Measurements from ENCODE around the gene RNASEH2C. TPM values are rescaled to one million over a fixed set of nuclear protein-coding genes. Genes with fewer than 3 reads are reported as not detected.
A peak's percentile ranks its signal among the peaks of the same experiment; 100 is the strongest.
"Not testable (repeated sequence)": the region's sequence is repeated elsewhere in the genome, so short reads cannot be mapped to it uniquely, and the experiment has no call there.

Gene RNASEH2C
- total RNA-seq, 2 experiments from 2014 or later = 74.9 to 86.3 TPM

DNA sequence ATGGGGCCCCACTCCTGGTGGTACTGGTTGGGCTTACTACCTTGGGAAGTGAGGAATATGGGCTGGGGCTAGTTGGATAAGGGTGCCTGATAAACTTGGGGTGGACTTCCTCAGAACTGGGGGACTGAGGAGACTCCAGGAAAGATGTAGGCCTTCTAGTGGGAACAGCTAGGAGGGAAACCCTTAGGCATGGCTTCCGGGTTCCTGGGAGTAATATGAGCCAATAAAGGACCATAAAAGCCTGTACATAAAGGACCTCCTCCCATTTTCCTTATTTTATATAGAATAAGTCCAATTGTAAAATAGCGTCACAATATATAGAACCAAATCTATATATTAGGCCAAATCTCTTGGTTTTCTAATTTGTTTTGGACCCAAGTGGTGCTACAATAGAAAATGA is 18.4 kb upstream of the RNASEH2C start:
- H3K36me3 Mint-ChIP-seq (ENCODE audit: low read depth) = no peaks in the 10 kb centered on the region
- no peaks in the 10 kb centered on the region for H3K4me1 Mint-ChIP-seq
- no peak overlapping the region for H3K4me3 Mint-ChIP-seq
- H3K27me3 Mint-ChIP-seq = peaks cover 32% of the 10 kb centered on the region
- POLR2A ChIA-PET = no interaction called here
- no peak for DNase-seq
- CTCF ChIA-PET = no interaction called here
- peaks cover 9% of the 10 kb centered on the region for H3K9me3 Mint-ChIP-seq
- H3K27ac Mint-ChIP-seq = no peak overlapping the region

GRCh38 chr11:65736810-65737209 is 16.2 kb upstream of the RNASEH2C start:
- H3K9me3 Mint-ChIP-seq = peaks cover 9% of the 10 kb centered on the region

DNA sequence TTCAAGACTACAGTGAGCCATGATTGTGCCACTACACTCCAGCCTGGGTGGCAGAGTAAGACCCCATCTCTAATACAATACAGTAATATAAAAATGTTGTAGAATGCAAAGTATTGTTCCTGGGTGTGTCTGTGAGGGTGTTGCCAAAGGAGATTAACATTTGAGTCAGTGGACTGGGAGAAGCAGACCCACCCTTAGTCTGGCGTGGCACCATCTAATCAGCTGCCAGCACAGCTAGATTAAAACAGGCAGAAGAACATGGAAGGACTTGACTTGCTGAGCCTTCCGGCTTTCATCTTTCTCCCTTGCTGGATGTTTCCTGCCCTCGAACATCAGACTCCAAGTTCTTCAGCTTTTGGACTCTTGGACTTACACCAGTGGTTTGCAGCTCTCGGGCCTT is 14.5 kb upstream of the RNASEH2C start:
- H3K4me1 Mint-ChIP-seq; H3K36me3 Mint-ChIP-seq (ENCODE audit: low read depth); H3K4me3 Mint-ChIP-seq; H3K9me3 Mint-ChIP-seq; H3K27ac Mint-ChIP-seq; POLR2A ChIA-PET; DNase-seq: not testable (repeated sequence)
- CTCF ChIA-PET = interaction anchor here (0.6 kb wide), 1 partner anchor 254 kb away, joined by 6 read pairs; no protein-coding TSS in a partner anchor
- peaks cover 45% of the 10 kb centered on the region for H3K27me3 Mint-ChIP-seq

More at GRCh38 chr11:65736810-65737209, 16.2 kb upstream of the RNASEH2C start:
- Mint-ChIP-seq H3K4me1 (no peaks in the 10 kb centered on the region), H3K4me3 (no peak overlapping the region), H3K27me3 (peaks cover 44% of the 10 kb centered on the region), H3K36me3 (ENCODE audit: low read depth) (no peaks in the 10 kb centered on the region), H3K27ac (no peak overlapping the region)
- POLR2A ChIA-PET = no interaction called here
- CTCF ChIA-PET = interaction anchor here (0.5 to 1.4 kb wide), 2 partner anchors 25 to 28 kb away, joined by 3 read pairs; partner anchors contain the start of gene KAT5
- DNase-seq = no peak

DNA sequence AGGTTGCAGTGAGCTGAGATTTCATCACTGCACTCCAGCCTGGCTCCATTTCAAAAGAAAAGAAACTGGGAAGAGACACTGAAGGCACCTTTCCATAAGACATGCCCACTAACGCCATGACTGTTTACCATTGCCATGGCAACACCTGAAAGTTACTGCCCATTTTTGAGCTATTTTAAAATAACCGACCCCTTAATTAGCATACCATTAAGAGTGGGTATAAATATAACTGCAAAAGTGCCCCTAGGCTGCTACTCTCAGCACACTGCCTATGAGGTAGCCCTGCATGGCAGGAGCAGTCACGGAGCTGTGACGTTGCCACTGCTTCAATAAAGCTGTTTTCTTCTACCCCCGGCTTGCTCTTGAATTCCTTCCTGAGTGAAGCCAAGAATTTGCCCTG is 9.9 kb upstream of the RNASEH2C start:
- no peaks in the 10 kb centered on the region for H3K36me3 Mint-ChIP-seq (ENCODE audit: low read depth)
- no peaks in the 10 kb centered on the region for H3K9me3 Mint-ChIP-seq
- H3K27ac Mint-ChIP-seq = no peak overlapping the region
- POLR2A ChIA-PET = no interaction called here
- H3K27me3 Mint-ChIP-seq = peaks cover 21% of the 10 kb centered on the region
- no peak overlapping the region for H3K4me3 Mint-ChIP-seq
- CTCF ChIA-PET = no interaction called here
- no peaks in the 10 kb centered on the region for H3K4me1 Mint-ChIP-seq
- DNase-seq = no peak

DNA sequence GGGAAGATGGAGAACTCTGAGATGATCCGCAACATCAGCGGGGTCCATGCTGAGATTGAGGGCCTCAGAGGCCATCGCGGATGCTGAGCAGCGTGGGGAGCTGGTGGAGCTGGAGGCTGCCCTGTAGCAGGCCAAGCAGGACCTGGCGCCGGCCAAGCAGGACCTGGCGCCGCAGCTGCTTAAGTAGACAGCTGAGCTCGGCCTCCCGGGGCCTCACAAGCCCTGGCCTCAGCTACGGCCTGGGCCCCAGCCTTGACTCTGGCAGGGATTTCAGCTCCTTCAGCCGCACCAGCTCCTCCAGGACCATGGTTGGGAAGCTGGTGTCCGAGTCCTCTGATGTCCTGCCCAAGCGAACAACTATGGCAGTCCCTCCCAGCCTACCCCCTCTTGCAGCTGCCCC is 7.3 kb upstream of the RNASEH2C start:
- Mint-ChIP-seq H3K36me3 (ENCODE audit: low read depth) (no peaks in the 10 kb centered on the region), H3K27me3 (peaks cover 14% of the 10 kb centered on the region), H3K4me3 (no peak overlapping the region), H3K27ac (no peak overlapping the region), H3K9me3 (no peaks in the 10 kb centered on the region), H3K4me1 (no peaks in the 10 kb centered on the region)
- no peak for DNase-seq
- ChIA-PET POLR2A (interaction anchor here (0.7 kb wide), 1 partner anchor 121 kb away, joined by 3 read pairs; no protein-coding TSS in a partner anchor), CTCF (interaction anchor here (0.5 to 2.1 kb wide), 10 partner anchors 9 to 294 kb away, joined by 3 to 13 read pairs (median 3); partner anchors contain the start of gene KAT5)

GRCh38 chr11:65726660-65727059 is 6.1 kb upstream of the RNASEH2C start:
- H3K36me3 Mint-ChIP-seq (ENCODE audit: low read depth) = no peaks in the 10 kb centered on the region
- no peaks in the 10 kb centered on the region for H3K9me3 Mint-ChIP-seq
- peaks cover 4% of the 10 kb centered on the region for H3K4me1 Mint-ChIP-seq
- H3K27me3 Mint-ChIP-seq = peaks cover 5% of the 10 kb centered on the region
- ChIA-PET CTCF (interaction anchor here (1.3 to 1.9 kb wide), 2 partner anchors 15 to 53 kb away, joined by 5 to 7 read pairs; partner anchors contain the start of gene KAT5), POLR2A (no interaction called here)
- no peak overlapping the region for H3K4me3 Mint-ChIP-seq
- H3K27ac Mint-ChIP-seq = no peak overlapping the region
- no peak for DNase-seq

- H3K4me1 Mint-ChIP-seq = peaks cover 36% of the 10 kb centered on the region
- CTCF ChIA-PET = interaction anchor here (1.2 to 5.5 kb wide), 3 partner anchors 10 to 57 kb away, joined by 3 to 36 read pairs (median 19); partner anchors contain the start of genes AP5B1 and KAT5
- H3K27ac Mint-ChIP-seq = no peak overlapping the region
- no peak for DNase-seq
- POLR2A ChIA-PET = no interaction called here
- no peak overlapping the region for H3K4me3 Mint-ChIP-seq
- H3K9me3 Mint-ChIP-seq = no peaks in the 10 kb centered on the region
- H3K36me3 Mint-ChIP-seq (ENCODE audit: low read depth) = peaks cover 27% of the 10 kb centered on the region
- H3K27me3 Mint-ChIP-seq = peaks cover 2% of the 10 kb centered on the region
These were observed 1.7 kb upstream of the RNASEH2C start for GRCh38 chr11:65722261-65722660.

GRCh38 chr11:65719871-65720210 is 757 bp downstream of the RNASEH2C start:
- peak overlapping the region; percentile 81 for H3K27ac Mint-ChIP-seq
- CTCF ChIA-PET = interaction anchor here (0.7 to 5.5 kb wide), 7 partner anchors 8 to 165 kb away, joined by 3 to 36 read pairs (median 3); partner anchors contain the start of genes KAT5 and MUS81
- H3K36me3 Mint-ChIP-seq (ENCODE audit: low read depth) = peaks cover 45% of the 10 kb centered on the region
- peak overlapping the region; percentile 89 for H3K4me3 Mint-ChIP-seq
- H3K4me1 Mint-ChIP-seq = peaks cover 42% of the 10 kb centered on the region
- H3K9me3 Mint-ChIP-seq = no peaks in the 10 kb centered on the region
- H3K27me3 Mint-ChIP-seq = peaks cover under 1% of the 10 kb centered on the region
- DNase-seq = peak; percentile 20
- POLR2A ChIA-PET = interaction anchor here (1.0 kb wide), 1 partner anchor 174 kb away, joined by 5 read pairs; no protein-coding TSS in a partner anchor

DNA sequence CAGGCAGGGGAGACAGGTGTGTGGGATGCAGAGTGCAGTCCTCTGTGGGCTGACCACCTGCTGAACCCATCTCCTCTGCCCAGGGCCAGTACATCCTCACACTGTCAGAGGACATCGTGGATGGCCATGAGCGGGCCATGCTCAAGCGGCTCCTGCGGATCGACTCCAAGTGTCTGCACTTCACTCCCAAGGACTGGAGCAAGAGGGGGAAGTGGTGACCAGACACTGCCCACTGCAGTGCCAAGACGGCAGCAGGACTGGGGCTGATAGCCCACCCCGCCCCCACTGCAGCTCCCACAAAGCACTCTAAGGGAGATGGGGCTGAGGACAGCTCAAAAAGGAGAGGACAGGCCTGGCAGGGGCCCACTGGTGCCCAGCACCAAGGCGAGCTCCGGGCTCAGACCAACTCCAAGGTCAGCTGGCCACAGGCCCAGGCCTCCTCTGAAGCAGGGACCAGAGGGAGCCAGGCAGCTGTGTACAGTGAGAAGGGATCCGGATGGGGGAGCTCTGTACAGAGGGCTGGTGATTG is 1.6 kb downstream of the RNASEH2C start:
- no peak for DNase-seq
- Mint-ChIP-seq H3K27ac (peak overlapping the region; percentile 81), H3K4me1 (peaks cover 46% of the 10 kb centered on the region), H3K9me3 (no peaks in the 10 kb centered on the region), H3K4me3 (peak overlapping the region; percentile 89), H3K27me3 (no peaks in the 10 kb centered on the region), H3K36me3 (ENCODE audit: low read depth) (peaks cover 52% of the 10 kb centered on the region)
- CTCF ChIA-PET = interaction anchor here (0.7 to 5.5 kb wide), 6 partner anchors 7 to 166 kb away, joined by 3 to 36 read pairs (median 3); partner anchors contain the start of genes KAT5 and MUS81
- POLR2A ChIA-PET = interaction anchor here (1.0 kb wide), 1 partner anchor 175 kb away, joined by 5 read pairs; no protein-coding TSS in a partner anchor

- POLR2A ChIA-PET = no interaction called here
- DNase-seq = no peak
- H3K27ac Mint-ChIP-seq = no peak overlapping the region
- no peaks in the 10 kb centered on the region for H3K27me3 Mint-ChIP-seq
- H3K36me3 Mint-ChIP-seq (ENCODE audit: low read depth) = peaks cover 57% of the 10 kb centered on the region
- H3K4me3 Mint-ChIP-seq = peak overlapping the region; percentile 89
- H3K9me3 Mint-ChIP-seq = no peaks in the 10 kb centered on the region
- CTCF ChIA-PET = interaction anchor here (0.9 to 2.4 kb wide), 2 partner anchors 10 to 61 kb away, joined by 3 to 8 read pairs; no protein-coding TSS in a partner anchor
- H3K4me1 Mint-ChIP-seq = peaks cover 51% of the 10 kb centered on the region
These were observed 2.1 kb downstream of the RNASEH2C start for GRCh38 chr11:65718531-65718930.

DNA sequence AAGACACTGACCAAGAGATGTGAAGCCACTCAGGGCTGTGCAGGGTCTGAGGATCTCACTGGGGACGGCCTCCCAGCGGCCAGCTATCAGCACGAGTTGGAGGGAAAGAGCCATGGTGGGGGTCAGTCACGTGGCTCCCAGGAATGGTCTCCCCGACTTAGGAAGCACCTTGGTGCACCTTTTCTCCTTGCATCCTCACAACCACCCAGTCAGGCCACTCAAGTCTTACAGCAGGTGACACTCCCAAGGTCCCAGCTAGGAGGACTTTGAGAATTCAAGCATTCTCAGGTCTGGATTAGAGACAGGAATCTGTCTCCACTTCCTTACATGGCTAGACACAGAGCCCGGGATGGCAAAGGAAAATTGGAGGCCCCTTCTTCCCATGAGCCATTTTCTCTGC is 2.7 kb downstream of the RNASEH2C start:
- no peak overlapping the region for H3K27ac Mint-ChIP-seq
- DNase-seq = no peak
- H3K36me3 Mint-ChIP-seq (ENCODE audit: low read depth) = peaks cover 58% of the 10 kb centered on the region
- ChIA-PET POLR2A (no interaction called here), CTCF (interaction anchor here (2.4 kb wide), 1 partner anchor 62 kb away, joined by 8 read pairs; no protein-coding TSS in a partner anchor)
- H3K9me3 Mint-ChIP-seq = no peaks in the 10 kb centered on the region
- H3K4me1 Mint-ChIP-seq = peaks cover 56% of the 10 kb centered on the region
- no peaks in the 10 kb centered on the region for H3K27me3 Mint-ChIP-seq
- no peak overlapping the region for H3K4me3 Mint-ChIP-seq

GRCh38 chr11:65716774-65717405 is 3.7 kb downstream of the RNASEH2C start:
- ChIA-PET CTCF (interaction anchor here (1.5 kb wide), 1 partner anchor 101 kb away, joined by 5 read pairs; no protein-coding TSS in a partner anchor), POLR2A (no interaction called here)
- Mint-ChIP-seq H3K27me3 (no peaks in the 10 kb centered on the region), H3K9me3 (no peaks in the 10 kb centered on the region), H3K36me3 (ENCODE audit: low read depth) (peaks cover 62% of the 10 kb centered on the region), H3K4me1 (peaks cover 58% of the 10 kb centered on the region), H3K27ac (no peak overlapping the region), H3K4me3 (no peak overlapping the region)
- DNase-seq = no peak

GRCh38 chr11:65716302-65716701 is 4.3 kb downstream of the RNASEH2C start:
- CTCF ChIA-PET = interaction anchor here (1.5 kb wide), 1 partner anchor 101 kb away, joined by 5 read pairs; no protein-coding TSS in a partner anchor
- no peaks in the 10 kb centered on the region for H3K27me3 Mint-ChIP-seq
- DNase-seq = no peak
- H3K4me1 Mint-ChIP-seq = peaks cover 54% of the 10 kb centered on the region
- no peak overlapping the region for H3K27ac Mint-ChIP-seq
- no peaks in the 10 kb centered on the region for H3K9me3 Mint-ChIP-seq
- no peak overlapping the region for H3K4me3 Mint-ChIP-seq
- H3K36me3 Mint-ChIP-seq (ENCODE audit: low read depth) = peaks cover 62% of the 10 kb centered on the region
- POLR2A ChIA-PET = interaction anchor here (0.6 kb wide), 1 partner anchor 36 kb away, joined by 3 read pairs; no protein-coding TSS in a partner anchor

All from activated CD4-positive, alpha-beta T cell treated with anti-CD3 and anti-CD28 coated beads, Interleukin-2, amount 10 ng/mL, durations not matched to agents 7 days and 5 days (primary cell).